HepG2 (cell line): ENCODE data around the gene ATP5MK. TPM values are rescaled to one million over a fixed set of nuclear protein-coding genes. Genes with fewer than 3 reads are reported as not detected.

Experiments used
- ARID4A ChIP-seq: sonication (generic); formaldehyde crosslinking; IDR thresholded peaks from 2 replicates; pipeline ENCODE4 v1.5.0; 2020; ENCODE audit warnings: mild to moderate bottlenecking, missing genetic modification reagents, borderline replicate concordance
- BCL6 ChIP-seq: IDR thresholded peaks from 2 replicates; pipeline ENCODE4 v1.6.1; 2016; ENCODE audit warnings: missing genetic modification reagents, missing compliant biosample characterization
- CBX5 ChIP-seq: sonication (generic); formaldehyde crosslinking; IDR thresholded peaks from 2 replicates; pipeline ENCODE4 v1.4.0; 2020; ENCODE audit warnings: missing genetic modification reagents, borderline replicate concordance
- CENPX ChIP-seq: sonication (generic); formaldehyde crosslinking; IDR thresholded peaks from 2 replicates; pipeline ENCODE4 v1.9.0; 2021; ENCODE audit warnings: mild to moderate bottlenecking, missing genetic modification reagents, moderate library complexity
- FOXA3 ChIP-seq: IDR thresholded peaks from 2 replicates; pipeline ENCODE4 v1.6.1; 2016; ENCODE audit warnings: missing genetic modification reagents, missing compliant biosample characterization
- HINFP ChIP-seq: sonication (generic); formaldehyde crosslinking; IDR thresholded peaks from 2 replicates; pipeline ENCODE4 v1.4.0; 2020; ENCODE audit warnings: low read depth, mild to moderate bottlenecking, missing genetic modification reagents
- MIER3 ChIP-seq: IDR thresholded peaks from 2 replicates; pipeline ENCODE4 v1.6.1; 2016; ENCODE audit warnings: missing compliant biosample characterization, borderline replicate concordance
- NR0B2 ChIP-seq: sonication (generic); formaldehyde crosslinking; IDR thresholded peaks from 2 replicates; pipeline ENCODE4 v1.4.0; 2020; ENCODE audit warnings: mild to moderate bottlenecking, missing genetic modification reagents
- PBX2 ChIP-seq: IDR thresholded peaks from 2 replicates; pipeline ENCODE4 v1.6.1; 2016; ENCODE audit warnings: control low read depth
- RARG ChIP-seq: sonication (generic); formaldehyde crosslinking; IDR thresholded peaks from 2 replicates; pipeline ENCODE4 v1.4.0; 2020; ENCODE audit warnings: low read depth, mild to moderate bottlenecking, missing genetic modification reagents
- RCOR2 ChIP-seq: IDR thresholded peaks from 2 replicates; pipeline ENCODE4 v1.6.1; 2016; ENCODE audit warnings: missing biosample characterization, missing genetic modification reagents
- SALL1 ChIP-seq: sonication (generic); formaldehyde crosslinking; IDR thresholded peaks from 2 replicates; pipeline ENCODE4 v1.8.0; 2022; ENCODE audit warnings: mild to moderate bottlenecking, missing genetic modification reagents
- SMAD3 ChIP-seq: sonication (generic); formaldehyde crosslinking; IDR thresholded peaks from 2 replicates; pipeline ENCODE4 v1.4.0; 2020; ENCODE audit warnings: missing genetic modification reagents
- ZNF18 ChIP-seq: sonication (generic); formaldehyde crosslinking; IDR thresholded peaks from 2 replicates; pipeline ENCODE4 v1.8.0; 2022; ENCODE audit warnings: mild to moderate bottlenecking, missing genetic modification reagents; ENCODE audit not compliant: insufficient replicate concordance
- ZNF207 ChIP-seq: fragments of 450-650 bp; IDR thresholded peaks from 2 replicates; pipeline ENCODE4 v1.6.1; 2016; ENCODE audit warnings: antibody characterized with exemption, borderline replicate concordance
- ZNF234 ChIP-seq: sonication (generic); formaldehyde crosslinking; conservative IDR thresholded peaks from 2 replicates; pipeline ENCODE4 v1.5.1; 2020; ENCODE audit warnings: mild to moderate bottlenecking, missing genetic modification reagents
- ZNF451 ChIP-seq: sonication (generic); formaldehyde crosslinking; IDR thresholded peaks from 2 replicates; pipeline ENCODE4 v1.5.0; 2020; ENCODE audit warnings: mild to moderate bottlenecking, missing genetic modification reagents
- ZNF615 ChIP-seq: sonication (generic); formaldehyde crosslinking; IDR thresholded peaks from 2 replicates; pipeline ENCODE4 v1.5.0; 2020; ENCODE audit warnings: mild to moderate bottlenecking, missing genetic modification reagents, borderline replicate concordance
- ZNF83 ChIP-seq: sonication (generic); formaldehyde crosslinking; IDR thresholded peaks from 2 replicates; pipeline ENCODE4 v1.4.0; 2020; ENCODE audit warnings: missing genetic modification reagents, mild to moderate bottlenecking, borderline replicate concordance
- polyA plus RNA-seq, 8 experiments: library from polyadenylated mRNA; depleted of rRNA in 3 of 8; stranded (reverse) in 7 of 8; unstranded in 1 of 8; fragments of >200 nt; fragmentation: Illumina TruSeq in 4 of 8; extraction: Trizol in 4 of 8; gene quantifications; 2 replicates each; pipeline versions ENCODE4 v1.2.1 to v1.2.3, GENCODE V29; 2011 to 2016; ENCODE audit warnings: low read depth in 4 of 8, missing spikeins in 1 of 8, mixed read lengths in 1 of 8; ENCODE audit not compliant: insufficient read depth in 1 of 8
- total RNA-seq, 5 experiments: library from RNA; depleted of rRNA; stranded (reverse); fragments of >200 nt; fragmentation: Illumina TruSeq; extraction: Trizol; gene quantifications; 2 replicates each; pipeline ENCODE4 v1.2.3, GENCODE V29; 2016; ENCODE audit warnings: low read depth in 1 of 5

Gene ATP5MK
- total and polyA plus RNA-seq, 2 of the 13 experiments (the other 11 are each of a cell fraction or from before 2014, with no cell fraction given) = 312 to 517 TPM

- TF ChIP-seq ZNF207 (no peak), RARG (no peak), ZNF83 (CRISPR knock-in tag) (no peak; the same call in 1 of the 2 replicates), FOXA3 (CRISPR knock-in tag) (peak; percentile 65), ZNF451 (CRISPR knock-in tag) (peak; percentile 71; the same call in 1 of the 2 replicates), PBX2 (no peak), NR0B2 (CRISPR knock-in tag) (peak; percentile 79), ZNF234 (0 out of 2 replicates have a peak, but pooled peaks have one; percentile 79), SALL1 (CRISPR knock-in tag) (peak; percentile 90), MIER3 (CRISPR knock-in tag) (peak; percentile 91; the same call in 1 of the 2 replicates), CBX5 (CRISPR knock-in tag) (peak; percentile 19; the same call in 1 of the 2 replicates), CENPX (CRISPR knock-in tag) (no peak), ZNF18 (CRISPR knock-in tag) (peak; percentile 91), ZNF615 (peak; percentile 94; the same call in 1 of the 2 replicates), RCOR2 (CRISPR knock-in tag) (no peak), ARID4A (CRISPR knock-in tag) (peak; percentile 96; the same call in 1 of the 2 replicates), HINFP (peak; percentile 55; the same call in 1 of the 2 replicates), SMAD3 (CRISPR knock-in tag) (peak; percentile 63), BCL6 (CRISPR knock-in tag) (no peak; the same call in 1 of the 2 replicates)
Observed at GRCh38 chr10:103367782-103368518, 28.3 kb downstream of the ATP5MK start, which contains the start of gene TAF5 (continued).
